Thyroid gland (tissue), 4 donors: ENCODE data around the gene CLDN22.

Experiments
- POLR2A ChIP-seq, 2 donors: fragments of 450-650 bp; IDR thresholded peaks; one replicate each; pipeline ENCODE4 v1.6.1; 2017; ENCODE audit warnings: antibody characterized with exemption in 2 of 2, mild to moderate bottlenecking in 2 of 2, moderate library complexity in 1 of 2
- TF ChIP-seq, protein P1 (sequence below), 6 experiments: fragments of 200-600 bp in 3 of 6; fragments of 450-650 bp in 3 of 6; sonication (generic) in 3 of 6; IDR thresholded peaks; one replicate each; pipeline ENCODE4 v1.5.1; 2016 to 2019; ENCODE audit warnings: antibody characterized with exemption in 6 of 6, mild to moderate bottlenecking in 2 of 6, inconsistent platforms in 1 of 6, moderate library complexity in 1 of 6

DNA sequence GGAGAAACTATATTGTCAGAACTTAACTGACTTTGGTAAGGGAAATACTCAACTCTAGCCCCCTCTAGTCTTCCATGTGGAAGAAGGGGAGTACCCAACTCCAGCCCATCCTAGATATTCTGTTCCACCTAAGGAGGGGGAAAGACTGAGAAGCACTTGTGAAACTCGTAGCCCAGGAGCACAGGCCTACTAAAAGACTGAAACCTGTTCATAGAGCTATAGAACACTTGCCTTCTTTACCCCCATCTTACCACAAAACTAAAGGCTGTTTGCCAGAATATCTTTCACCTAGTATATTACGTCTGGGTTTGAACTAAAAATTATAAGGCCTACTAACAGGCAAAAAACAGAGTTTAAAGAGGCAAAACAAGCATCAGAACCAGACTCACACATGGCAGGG lies 15.5 kb downstream of the CLDN22 start:
- no peak for TF ChIP-seq POLR2A (IDR thresholded peaks at IDR 0.05)
- TF ChIP-seq, protein P1, sequence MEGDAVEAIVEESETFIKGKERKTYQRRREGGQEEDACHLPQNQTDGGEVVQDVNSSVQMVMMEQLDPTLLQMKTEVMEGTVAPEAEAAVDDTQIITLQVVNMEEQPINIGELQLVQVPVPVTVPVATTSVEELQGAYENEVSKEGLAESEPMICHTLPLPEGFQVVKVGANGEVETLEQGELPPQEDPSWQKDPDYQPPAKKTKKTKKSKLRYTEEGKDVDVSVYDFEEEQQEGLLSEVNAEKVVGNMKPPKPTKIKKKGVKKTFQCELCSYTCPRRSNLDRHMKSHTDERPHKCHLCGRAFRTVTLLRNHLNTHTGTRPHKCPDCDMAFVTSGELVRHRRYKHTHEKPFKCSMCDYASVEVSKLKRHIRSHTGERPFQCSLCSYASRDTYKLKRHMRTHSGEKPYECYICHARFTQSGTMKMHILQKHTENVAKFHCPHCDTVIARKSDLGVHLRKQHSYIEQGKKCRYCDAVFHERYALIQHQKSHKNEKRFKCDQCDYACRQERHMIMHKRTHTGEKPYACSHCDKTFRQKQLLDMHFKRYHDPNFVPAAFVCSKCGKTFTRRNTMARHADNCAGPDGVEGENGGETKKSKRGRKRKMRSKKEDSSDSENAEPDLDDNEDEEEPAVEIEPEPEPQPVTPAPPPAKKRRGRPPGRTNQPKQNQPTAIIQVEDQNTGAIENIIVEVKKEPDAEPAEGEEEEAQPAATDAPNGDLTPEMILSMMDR (IDR thresholded peaks at IDR 0.05), result no peak
